Trophoblast cell (in vitro differentiated cells and primary cell): ENCODE measurements around the gene CPXM2.

Source experiments
- DNase-seq, 2 donors: peaks; one replicate each; pipeline ENCODE4 v3.0.0-alpha.2; 2016
- H2AFZ ChIP-seq: 2 replicates; pipeline ENCODE4 v1.6.1; 2013; ENCODE audit warnings: low read length, moderate library complexity, mild to moderate bottlenecking; ENCODE audit not compliant: insufficient read depth, poor library complexity
- H2AK5ac ChIP-seq: 2 replicates; pipeline ENCODE4 v1.6.1; 2013; ENCODE audit warnings: mild to moderate bottlenecking, low read length
- H2BK120ac ChIP-seq: 2 replicates; pipeline ENCODE4 v1.6.1; 2013; ENCODE audit warnings: low read length, mild to moderate bottlenecking, moderate library complexity; ENCODE audit not compliant: insufficient read depth, poor library complexity
- H2BK12ac ChIP-seq: 2 replicates; pipeline ENCODE4 v1.6.1; 2013; ENCODE audit warnings: mild to moderate bottlenecking, low read length, moderate library complexity
- H2BK5ac ChIP-seq: 2 replicates; pipeline ENCODE4 v1.6.1; 2013; ENCODE audit warnings: low read length, low read depth, moderate library complexity, mild to moderate bottlenecking; ENCODE audit not compliant: poor library complexity
- H3K14ac ChIP-seq: 2 replicates; pipeline ENCODE4 v1.6.1; 2013; ENCODE audit warnings: mild to moderate bottlenecking, low read length
- H3K18ac ChIP-seq: 2 replicates; pipeline ENCODE4 v1.6.1; 2013; ENCODE audit warnings: mild to moderate bottlenecking, low read length
- H3K23ac ChIP-seq: 2 replicates; pipeline ENCODE4 v1.6.1; 2013; ENCODE audit warnings: low read length
- H3K27ac ChIP-seq: 2 replicates; pipeline ENCODE4 v1.5.1; 2013; ENCODE audit warnings: low read depth, mild to moderate bottlenecking, inconsistent platforms, low read length, moderate library complexity
- H3K27me3 ChIP-seq: 2 replicates; pipeline ENCODE4 v1.6.1; 2013; ENCODE audit warnings: inconsistent platforms, mild to moderate bottlenecking, low read length, moderate library complexity; ENCODE audit not compliant: insufficient read depth
- H3K36me3 ChIP-seq, 2 experiments: 1 replicate in 1 of 2; 2 replicates in 1 of 2; pipeline ENCODE4 v1.6.1; 2013; ENCODE audit warnings: low read length in 2 of 2, mild to moderate bottlenecking in 2 of 2, moderate library complexity in 1 of 2; ENCODE audit not compliant: insufficient read depth in 2 of 2, control insufficient read depth in 1 of 2
- H3K4ac ChIP-seq: 2 replicates; pipeline ENCODE4 v1.6.1; 2013; ENCODE audit warnings: low read depth, mild to moderate bottlenecking, low read length, moderate library complexity
- H3K4me1 ChIP-seq, 2 experiments: 1 replicate in 1 of 2; 2 replicates in 1 of 2; pipeline ENCODE4 v1.6.1; 2013; ENCODE audit warnings: low read length in 2 of 2, mild to moderate bottlenecking in 2 of 2, moderate library complexity in 1 of 2; ENCODE audit not compliant: insufficient read depth in 2 of 2, control insufficient read depth in 1 of 2
- H3K4me2 ChIP-seq: 2 replicates; pipeline ENCODE4 v1.6.1; 2013; ENCODE audit warnings: inconsistent platforms, mild to moderate bottlenecking, low read length, moderate library complexity
- H3K4me3 ChIP-seq: 2 replicates; pipeline ENCODE4 v1.5.1; 2013; ENCODE audit warnings: mild to moderate bottlenecking, low read depth, low read length, inconsistent platforms
- H3K79me1 ChIP-seq: one replicate; pipeline ENCODE4 v1.6.1; 2013; ENCODE audit warnings: low read length
- H3K79me2 ChIP-seq: 2 replicates; pipeline ENCODE4 v1.6.1; 2013; ENCODE audit warnings: low read length, mild to moderate bottlenecking; ENCODE audit not compliant: control insufficient read depth, insufficient read depth, poor library complexity
- H3K9ac ChIP-seq: 2 replicates; pipeline ENCODE4 v1.6.1; 2013; ENCODE audit warnings: mild to moderate bottlenecking, low read length
- H3K9me3 ChIP-seq: 2 replicates; pipeline ENCODE4 v1.6.1; 2013; ENCODE audit warnings: low read depth, mild to moderate bottlenecking, control low read depth, inconsistent platforms, low read length; ENCODE audit not compliant: insufficient read depth
- H4K12ac ChIP-seq: 2 replicates; pipeline ENCODE4 v1.6.1; 2013; ENCODE audit warnings: low read depth, mild to moderate bottlenecking, low read length, moderate library complexity
- H4K8ac ChIP-seq: 2 replicates; pipeline ENCODE4 v1.6.1; 2013; ENCODE audit warnings: low read depth, mild to moderate bottlenecking, low read length, moderate library complexity
- H4K91ac ChIP-seq: one replicate; pipeline ENCODE4 v1.6.1; 2013; ENCODE audit warnings: low read depth, mild to moderate bottlenecking, low read length, moderate library complexity
- WGBS: extraction: QIAGEN DNeasy Blood & Tissue Kit; methylation state at CpG from one replicate; pipeline ENCODE4 v1.1.7; 2013; ENCODE audit warnings: missing lambda C conversion rate; ENCODE audit not compliant: insufficient read length, insufficient coverage; ENCODE audit errors: extremely low coverage; 5-methylcytosine and 5-hydroxymethylcytosine counted together

CPXM2 gene

DNA sequence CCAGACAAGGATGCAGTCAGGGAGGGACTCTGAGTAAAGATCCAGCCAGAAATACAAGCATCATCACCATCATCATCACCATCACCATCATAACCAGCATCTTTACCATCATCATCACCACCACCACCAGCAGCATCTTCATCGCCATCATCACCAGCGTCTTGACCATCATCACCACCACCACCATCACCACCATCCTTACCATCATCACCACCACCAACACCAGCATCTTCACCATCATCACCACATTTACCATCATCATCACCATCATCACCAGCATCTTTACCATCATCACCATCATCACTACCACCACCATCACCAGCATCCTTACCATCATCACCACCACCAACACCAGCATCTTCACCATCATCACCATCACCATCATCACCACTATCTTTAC is 44.1 kb upstream of the CPXM2 start:
- no peak overlapping the region for H2BK5ac ChIP-seq
- no peak overlapping the region for H3K9ac ChIP-seq
- no peaks in the 10 kb centered on the region for H3K27me3 ChIP-seq
- no peaks in the 10 kb centered on the region for H3K79me1 ChIP-seq
- no peak overlapping the region for H3K4ac ChIP-seq
- no peaks in the 10 kb centered on the region for H3K79me2 ChIP-seq
- H2BK120ac ChIP-seq = no peak overlapping the region
- H4K91ac ChIP-seq = no peak overlapping the region
- no peak overlapping the region for H2AFZ ChIP-seq
- no peak overlapping the region for H3K27ac ChIP-seq
- H3K4me3 ChIP-seq = no peak overlapping the region
- no peaks in the 10 kb centered on the region for H3K36me3 ChIP-seq
- H2AK5ac ChIP-seq = no peak overlapping the region
- no peak overlapping the region for H3K18ac ChIP-seq
- no peak overlapping the region for H2BK12ac ChIP-seq
- peaks cover 18% of the 10 kb centered on the region for H3K9me3 ChIP-seq
- H4K12ac ChIP-seq = no peak overlapping the region
- H3K14ac ChIP-seq = no peak overlapping the region
- H3K4me1 ChIP-seq = no peaks in the 10 kb centered on the region
- H3K23ac ChIP-seq = no peak overlapping the region
- no peak overlapping the region for H4K8ac ChIP-seq
- WGBS = no CpG with 5 or more reads among the region's 2 CpGs
- DNase-seq = no peak
- H3K4me2 ChIP-seq = no peak overlapping the region

DNA sequence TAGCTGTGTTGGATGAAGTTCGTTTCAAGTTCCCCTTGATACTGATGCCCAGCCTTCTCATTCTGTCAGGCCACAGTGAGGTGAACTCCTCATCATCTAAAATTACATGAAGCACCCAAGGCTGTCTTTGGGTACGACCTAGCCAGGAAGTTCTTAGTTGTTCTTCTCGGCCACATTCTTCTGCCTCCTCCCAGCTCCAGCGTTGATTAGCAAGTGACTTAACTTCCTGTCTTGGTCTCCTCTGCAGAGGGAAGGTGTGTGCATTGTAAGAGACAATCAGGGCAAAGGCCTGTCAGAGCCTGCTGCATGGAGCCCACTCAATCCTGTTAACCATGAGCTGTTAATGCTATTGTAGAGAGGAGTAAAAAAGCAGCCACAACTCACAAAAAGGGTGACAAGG is 43.2 kb upstream of the CPXM2 start:
- H4K8ac ChIP-seq = no peak overlapping the region
- H3K4me2 ChIP-seq = no peak overlapping the region
- H3K23ac ChIP-seq = no peak overlapping the region
- no peak overlapping the region for H2AFZ ChIP-seq
- H2BK120ac ChIP-seq = no peak overlapping the region
- no peaks in the 10 kb centered on the region for H3K4me1 ChIP-seq
- DNase-seq = no peak
- H3K18ac ChIP-seq = no peak overlapping the region
- H3K27ac ChIP-seq = no peak overlapping the region
- no peaks in the 10 kb centered on the region for H3K36me3 ChIP-seq
- no peak overlapping the region for H2AK5ac ChIP-seq
- peaks cover 21% of the 10 kb centered on the region for H3K9me3 ChIP-seq
- no peaks in the 10 kb centered on the region for H3K79me1 ChIP-seq
- H3K4ac ChIP-seq = no peak overlapping the region
- H3K4me3 ChIP-seq = no peak overlapping the region
- no peak overlapping the region for H2BK5ac ChIP-seq
- no peak overlapping the region for H3K14ac ChIP-seq
- no peaks in the 10 kb centered on the region for H3K79me2 ChIP-seq
- no peak overlapping the region for H4K91ac ChIP-seq
- no peak overlapping the region for H2BK12ac ChIP-seq
- no peak overlapping the region for H4K12ac ChIP-seq
- no peak overlapping the region for H3K9ac ChIP-seq
- H3K27me3 ChIP-seq = no peaks in the 10 kb centered on the region
- WGBS = no CpG with 5 or more reads among the region's 4 CpGs

DNA sequence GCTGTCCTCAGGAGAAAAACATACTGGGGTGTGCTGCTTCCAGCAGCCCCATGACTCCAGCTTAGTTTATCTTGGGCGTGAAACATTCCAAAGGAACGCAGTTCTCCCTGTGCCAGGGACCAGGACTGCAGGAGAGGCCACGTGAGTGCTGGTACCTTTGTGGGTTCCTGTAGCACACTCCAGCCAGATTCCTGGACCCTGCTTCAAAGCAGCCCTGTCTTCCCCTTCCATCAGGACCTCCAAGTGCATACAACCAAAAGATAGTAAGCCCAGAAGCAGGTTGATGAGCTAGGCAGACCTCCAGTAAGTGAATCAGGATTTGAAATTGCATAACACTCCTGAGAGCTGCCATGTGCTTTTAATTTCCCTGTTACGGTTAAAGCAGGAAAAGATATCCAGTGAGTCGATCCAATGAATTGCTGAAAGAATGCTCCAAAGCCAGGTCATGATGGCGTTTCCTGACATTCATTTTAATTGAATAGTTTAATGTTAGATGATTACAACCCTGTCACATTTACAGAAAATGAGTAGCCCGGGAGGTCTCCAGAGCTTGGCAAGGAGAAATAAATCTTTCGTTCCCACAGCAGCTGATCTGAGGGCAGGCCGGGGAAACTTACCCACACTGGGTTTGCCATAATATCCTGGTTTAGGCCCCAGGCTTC is 38.9 kb upstream of the CPXM2 start:
- no peak overlapping the region for H2AK5ac ChIP-seq
- no peak overlapping the region for H4K8ac ChIP-seq
- H3K27ac ChIP-seq = no peak overlapping the region
- no peak overlapping the region for H2BK12ac ChIP-seq
- H2AFZ ChIP-seq = no peak overlapping the region
- H2BK120ac ChIP-seq = no peak overlapping the region
- no peak overlapping the region for H3K4me3 ChIP-seq
- no peak overlapping the region for H3K9ac ChIP-seq
- peaks cover 27% of the 10 kb centered on the region for H3K9me3 ChIP-seq
- no peak overlapping the region for H3K18ac ChIP-seq
- H3K4ac ChIP-seq = no peak overlapping the region
- H3K14ac ChIP-seq = no peak overlapping the region
- H3K4me2 ChIP-seq = no peak overlapping the region
- no peaks in the 10 kb centered on the region for H3K36me3 ChIP-seq
- H2BK5ac ChIP-seq = no peak overlapping the region
- H3K79me2 ChIP-seq = no peaks in the 10 kb centered on the region
- DNase-seq = no peak
- no peaks in the 10 kb centered on the region for H3K27me3 ChIP-seq
- H4K91ac ChIP-seq = no peak overlapping the region
- no peak overlapping the region for H3K23ac ChIP-seq
- H3K79me1 ChIP-seq = no peaks in the 10 kb centered on the region
- no CpG with 5 or more reads among the region's 9 CpGs for WGBS
- H3K4me1 ChIP-seq = no peaks in the 10 kb centered on the region
- no peak overlapping the region for H4K12ac ChIP-seq

GRCh38 chr10:123929791-123930190 is 38.2 kb upstream of the CPXM2 start:
- Histone ChIP-seq H2AK5ac (no peak overlapping the region), H3K79me1 (no peaks in the 10 kb centered on the region), H3K36me3 (no peaks in the 10 kb centered on the region), H3K4me3 (no peak overlapping the region), H3K4ac (no peak overlapping the region), H3K79me2 (no peaks in the 10 kb centered on the region), H3K27ac (no peak overlapping the region), H3K18ac (no peak overlapping the region), H4K12ac (no peak overlapping the region), H3K23ac (no peak overlapping the region), H3K9me3 (peaks cover 24% of the 10 kb centered on the region), H4K91ac (no peak overlapping the region), H2AFZ (no peak overlapping the region), H2BK120ac (no peak overlapping the region), H3K9ac (no peak overlapping the region), H3K4me2 (no peak overlapping the region), H3K4me1 (no peaks in the 10 kb centered on the region), H2BK5ac (no peak overlapping the region), H2BK12ac (no peak overlapping the region), H3K14ac (no peak overlapping the region), H4K8ac (no peak overlapping the region), H3K27me3 (no peaks in the 10 kb centered on the region)
- no peak for DNase-seq
- WGBS = no CpG with 5 or more reads among the region's 7 CpGs
